HG02759 (cell line): Measurements from ENCODE around the gene RTKN.
A peak's percentile ranks its signal among the peaks of the same experiment; 100 is the strongest.
"Not testable (repeated sequence)": the region's sequence is repeated elsewhere in the genome, so short reads cannot be mapped to it uniquely, and the experiment has no call there.

Source experiments
- ATAC-seq: cut with Tn5 transposase; IDR thresholded peaks from one replicate; pipeline ENCODE4 v1.9.1; 2021; ENCODE audit warnings: mild to moderate bottlenecking, moderate library complexity; ENCODE audit not compliant: unreplicated experiment

The RTKN gene

DNA sequence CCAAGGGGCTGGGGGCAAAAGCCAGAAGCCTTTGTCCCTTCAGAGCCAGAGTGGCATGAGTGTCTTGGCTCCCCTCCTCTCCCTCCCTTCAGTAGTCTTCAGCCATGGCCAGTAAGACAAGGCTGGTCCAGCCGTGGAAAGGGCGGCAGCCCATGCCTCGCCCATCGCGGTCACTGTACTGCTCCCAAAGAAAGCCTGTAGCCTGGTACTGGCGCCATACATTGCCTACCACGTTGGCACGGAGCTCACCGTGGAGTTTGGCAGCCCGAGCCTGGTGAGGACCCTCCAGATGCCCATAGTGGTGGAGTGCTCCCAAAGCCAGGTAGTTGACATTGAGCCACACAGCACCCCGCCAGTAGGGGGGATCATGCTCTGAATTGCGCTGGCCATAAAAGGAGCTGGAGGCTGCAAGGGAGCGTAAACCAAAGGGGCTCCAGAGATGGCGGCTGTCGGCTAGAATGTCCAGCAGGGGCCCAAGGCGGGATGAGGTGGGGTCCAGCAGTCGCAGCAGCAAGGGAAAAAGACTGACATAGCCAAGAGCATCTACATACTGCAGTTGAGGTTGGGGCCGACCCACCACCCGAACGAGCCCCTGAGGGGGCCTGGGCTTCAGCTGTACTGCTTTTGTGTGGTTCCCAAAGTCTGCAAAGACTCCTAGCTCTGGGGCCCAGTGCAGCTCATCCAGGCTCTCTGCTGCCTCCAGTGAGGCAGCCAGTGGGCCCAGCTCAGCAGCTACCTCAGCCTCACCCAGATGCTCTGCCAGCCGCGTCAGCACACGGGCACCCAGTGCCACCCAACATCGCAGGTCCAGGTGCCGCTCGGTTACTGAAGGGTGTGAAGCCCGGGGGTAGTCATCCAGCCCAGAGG is 19.7 kb upstream of the RTKN start:
- ATAC-seq = no peak

DNA sequence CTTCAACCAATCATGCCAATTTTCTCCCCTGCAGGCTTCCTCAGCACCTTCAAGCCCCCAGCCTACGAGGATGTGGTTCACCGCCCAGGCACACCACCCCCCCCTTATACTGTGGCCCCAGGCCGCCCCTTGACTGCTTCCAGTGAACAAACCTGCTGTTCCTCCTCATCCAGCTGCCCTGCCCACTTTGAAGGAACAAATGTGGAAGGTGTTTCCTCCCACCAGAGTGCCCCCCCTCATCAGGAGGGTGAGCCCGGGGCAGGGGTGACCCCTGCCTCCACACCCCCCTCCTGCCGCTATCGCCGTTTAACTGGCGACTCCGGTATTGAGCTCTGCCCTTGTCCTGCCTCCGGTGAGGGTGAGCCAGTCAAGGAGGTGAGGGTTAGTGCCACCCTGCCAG is 18.4 kb upstream of the RTKN start:
- not testable (repeated sequence) for ATAC-seq

DNA sequence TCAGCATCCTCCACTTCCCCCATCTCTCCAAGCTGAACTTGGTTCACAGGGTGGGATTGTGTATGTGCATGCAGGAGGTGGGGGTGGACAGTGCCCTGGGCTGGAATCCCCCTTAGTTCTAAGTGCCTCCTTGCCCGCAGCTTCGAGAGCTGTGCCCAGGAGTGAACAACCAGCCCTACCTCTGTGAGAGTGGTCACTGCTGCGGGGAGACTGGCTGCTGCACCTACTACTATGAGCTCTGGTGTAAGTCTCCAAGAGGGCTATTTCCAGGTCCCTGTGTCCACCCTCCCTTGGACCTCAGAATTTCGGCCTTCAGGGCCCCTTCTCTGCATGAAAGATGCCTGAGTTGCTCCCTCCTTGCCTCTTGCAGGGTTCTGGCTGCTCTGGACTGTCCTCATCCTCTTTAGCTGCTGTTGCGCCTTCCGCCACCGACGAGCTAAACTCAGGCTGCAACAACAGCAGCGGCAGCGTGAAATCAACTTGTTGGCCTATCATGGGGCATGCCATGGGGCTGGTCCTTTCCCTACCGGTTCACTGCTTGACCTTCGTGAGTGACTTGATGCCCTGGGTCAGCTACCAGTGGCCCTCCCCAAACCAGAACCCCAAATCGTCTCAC is 17.9 kb upstream of the RTKN start:
- not testable (repeated sequence) for ATAC-seq

- no peak for ATAC-seq
Observed at GRCh38 chr2:74458938-74459363, 17.2 kb upstream of the RTKN start.

- peak; percentile 79 for ATAC-seq
Observed at GRCh38 chr2:74458132-74458937, 16.6 kb upstream of the RTKN start, which contains the start of gene WBP1. Gene WBP1 (plus strand): TSS chr2:74458438. CDS start chr2:74458603, 165 bp downstream.

GRCh38 chr2:74457549-74458131 is 15.9 kb upstream of the RTKN start:
- peak; percentile 42 for ATAC-seq

DNA sequence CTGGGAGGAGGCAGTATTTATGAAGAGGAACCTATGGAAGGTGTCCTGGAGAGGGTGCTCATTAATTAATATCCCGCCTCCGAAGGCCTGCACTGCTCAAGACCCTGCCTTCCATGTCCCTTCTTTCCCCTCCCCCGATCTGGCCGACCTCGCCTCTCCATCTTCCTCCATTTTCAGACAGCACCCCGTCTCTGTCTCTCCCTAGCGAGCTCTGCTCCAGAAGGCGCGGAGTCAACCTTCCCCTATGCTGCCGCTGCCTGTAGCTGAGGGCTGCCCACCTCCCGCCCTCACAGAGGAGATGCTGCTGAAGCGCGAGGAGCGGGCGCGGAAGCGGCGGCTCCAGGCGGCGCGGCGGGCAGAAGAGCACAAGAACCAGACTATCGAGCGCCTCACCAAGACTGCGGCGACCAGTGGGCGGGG is 15.4 kb upstream of the RTKN start:
- no peak for ATAC-seq

DNA sequence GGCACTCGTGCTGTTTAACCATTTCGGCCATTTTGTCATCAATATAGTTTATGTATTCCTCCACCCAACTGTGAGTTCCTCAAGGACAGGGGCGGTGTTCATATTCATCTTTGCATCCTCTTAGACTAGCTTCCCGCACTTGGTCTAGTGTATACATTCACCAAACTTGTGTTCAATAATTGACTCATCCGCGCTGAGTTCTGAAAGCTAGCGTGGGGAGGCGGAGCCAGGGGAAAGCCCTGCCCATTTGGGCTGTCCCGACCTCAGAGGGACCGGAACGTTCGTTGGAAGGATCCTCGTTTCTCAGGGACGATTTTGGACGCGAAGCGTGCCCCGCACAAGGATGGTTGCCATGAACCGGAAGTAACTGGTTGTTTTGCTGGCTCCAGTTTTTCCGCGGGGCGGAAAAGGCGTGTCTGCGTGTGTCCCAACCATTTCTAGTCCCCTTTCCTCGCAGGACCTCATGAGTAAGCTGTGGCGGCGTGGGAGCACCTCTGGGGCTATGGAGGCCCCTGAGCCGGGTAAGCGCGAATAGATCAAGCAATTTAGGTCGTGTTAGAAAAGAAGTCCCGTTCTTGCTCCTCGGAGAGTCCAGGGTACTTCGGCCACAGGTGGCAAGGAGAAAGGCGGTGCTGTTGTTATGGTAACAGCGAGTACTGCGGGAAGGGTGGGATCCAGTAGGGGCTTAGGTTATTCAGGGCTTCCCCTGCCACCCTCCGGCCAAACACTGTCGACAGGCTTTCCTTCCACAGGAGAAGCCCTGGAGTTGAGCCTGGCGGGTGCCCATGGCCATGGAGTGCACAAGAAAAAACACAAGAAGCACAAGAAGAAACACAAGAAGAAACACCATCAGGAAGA is 13.1 kb upstream of the RTKN start, which contains the start of gene INO80B:
Gene INO80B (plus strand): TSS at position 434 of the 858 bp plus-strand sequence. CDS start 30 bp downstream, at position 464.
- peak; percentile 44 for ATAC-seq

DNA sequence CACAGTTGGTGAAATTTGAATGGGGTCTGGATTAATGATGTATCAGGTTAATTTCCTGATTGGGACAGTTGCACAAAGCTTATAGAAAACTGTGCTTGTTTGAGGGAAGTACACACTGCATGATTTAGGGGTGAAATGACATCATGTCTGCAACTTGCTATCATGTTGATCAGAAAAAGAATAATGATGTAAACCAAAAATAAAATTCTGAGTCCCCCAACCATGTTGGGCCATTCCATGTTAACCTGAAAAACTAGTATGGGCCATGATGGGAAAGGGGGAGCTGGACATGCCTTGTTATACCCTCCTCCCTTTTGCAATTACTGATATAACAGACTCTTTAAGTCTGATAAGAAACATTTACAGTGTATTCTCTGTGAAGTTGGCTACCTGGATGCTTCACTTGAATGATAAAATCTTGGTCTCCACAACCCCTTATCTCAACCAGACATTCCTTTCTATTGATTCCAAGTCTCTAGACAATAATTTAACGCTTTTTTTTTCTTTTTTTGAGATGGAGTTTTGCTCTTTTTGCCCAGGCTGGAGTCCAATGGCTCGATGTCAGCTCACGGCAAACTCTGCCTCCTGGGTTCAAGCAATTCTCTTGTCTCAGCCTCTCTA is 8.9 kb upstream of the RTKN start:
- no peak for ATAC-seq

- ATAC-seq = no peak
Observed at GRCh38 chr2:74448771-74449170, 7.0 kb upstream of the RTKN start.

GRCh38 chr2:74447230-74447999 is 5.7 kb upstream of the RTKN start:
- no peak for ATAC-seq

- no peak for ATAC-seq
Observed at GRCh38 chr2:74444498-74445318, 3.0 kb upstream of the RTKN start.

DNA sequence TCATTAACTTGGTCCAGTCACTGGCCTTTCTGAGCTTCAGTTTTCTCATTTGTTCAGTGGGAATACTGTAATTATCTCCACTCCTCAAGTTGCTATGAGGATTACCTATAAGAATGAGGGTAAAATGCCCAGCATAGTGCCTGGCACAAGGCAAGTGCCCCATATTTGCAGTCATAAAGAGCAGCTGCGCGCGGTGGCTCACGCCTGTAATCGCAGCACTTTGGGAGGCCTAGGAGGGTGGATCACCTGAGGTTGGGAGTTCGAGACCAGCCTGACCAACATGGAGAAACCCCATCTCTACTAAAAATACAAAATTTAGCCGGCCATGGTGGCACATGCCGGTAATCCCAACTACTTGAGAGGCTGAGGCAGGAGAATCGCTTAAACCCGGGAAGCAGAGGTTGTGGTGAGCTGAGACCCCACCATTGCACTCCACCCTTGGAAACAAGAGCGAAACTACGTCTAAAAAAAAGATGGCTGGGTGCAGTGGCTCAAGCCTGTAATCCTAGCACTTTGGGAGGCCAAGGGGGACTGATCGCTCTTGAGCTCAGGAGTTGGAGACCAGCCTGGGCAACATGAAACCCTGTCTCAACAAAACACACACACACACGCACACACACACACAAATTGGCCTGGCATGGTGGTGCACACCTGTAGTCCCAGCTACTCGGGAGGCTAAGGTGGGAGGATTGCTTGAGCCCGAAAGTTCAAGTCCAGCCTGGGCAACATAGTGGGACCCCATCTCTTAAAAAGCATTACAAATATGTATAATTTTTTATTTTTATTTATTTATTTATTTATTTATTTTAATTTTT is 953 bp upstream of the RTKN start:
- ATAC-seq = not testable (repeated sequence)

DNA sequence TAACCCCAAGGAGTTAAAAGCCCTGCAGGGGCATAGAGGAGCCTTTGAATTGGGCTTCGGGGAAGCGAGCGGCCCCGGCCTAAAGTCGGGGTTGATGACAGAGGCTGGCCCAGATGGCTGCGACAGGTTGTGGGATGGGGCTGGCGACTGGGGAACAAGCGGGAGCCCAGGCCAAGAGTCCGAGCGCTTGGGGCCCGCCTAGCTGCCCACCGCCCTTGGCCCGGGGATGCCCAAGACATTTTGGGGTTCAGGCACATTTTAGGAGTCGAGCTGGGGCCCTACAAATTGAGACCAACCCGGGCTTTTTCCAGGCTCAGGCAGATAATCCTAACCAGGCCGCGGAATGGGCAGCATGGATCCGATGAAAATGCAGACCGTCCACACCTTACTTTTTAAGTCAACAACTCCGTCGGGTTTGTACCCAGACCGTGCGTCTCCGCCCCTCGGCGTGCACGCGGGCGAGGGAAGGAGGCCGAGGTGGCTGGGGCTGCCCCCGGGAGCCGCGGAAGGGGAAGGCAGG is 507 bp downstream of the RTKN start:
- no peak for ATAC-seq

- peak; percentile 90 for ATAC-seq
Observed at GRCh38 chr2:74440378-74441169, 1.2 kb downstream of the RTKN start.

- no peak for ATAC-seq
Observed at GRCh38 chr2:74439803-74440377, 1.8 kb downstream of the RTKN start.
